CD4-positive, alpha-beta T cell (primary cell): ENCODE measurements around the gene ENC1. TPM values are rescaled to one million over a fixed set of nuclear protein-coding genes. Genes with fewer than 3 reads are reported as not detected.

Experiments
- ATAC-seq: fragments of 200-7000 bp; cut with Tn5 transposase; one replicate; pipeline ENCODE4 v1.10.0; 2022; ENCODE audit warnings: mild to moderate bottlenecking; ENCODE audit not compliant: poor library complexity
- CTCF ChIA-PET: fragments of 350-600 bp; sonication (Branson Sonifier 250); formaldehyde crosslinking; loops from one replicate; lab custom pipeline; 2021; ENCODE audit warnings: antibody characterized with exemption, inconsistent platforms; lab: Charles Lee
- POLR2A ChIA-PET: fragments of 350-600 bp; sonication (Branson Sonifier 250); formaldehyde crosslinking; loops from one replicate; lab custom pipeline; 2021; ENCODE audit warnings: antibody characterized with exemption, inconsistent platforms; lab: Charles Lee
- DNase-seq, 14 experiments: peaks; one replicate each; pipeline ENCODE4 v3.0.0-alpha.2; 2013 to 2020; ENCODE audit warnings: mixed read lengths in 2 of 14
- H3K27ac ChIP-seq, 2 donors: one replicate each; pipeline versions ENCODE4 v1.5.1 to v1.7.0; 2013; ENCODE audit warnings: low read length in 2 of 2, low read depth in 1 of 2, mild to moderate bottlenecking in 1 of 2
- H3K27me3 ChIP-seq, 2 experiments: 1 replicate in 1 of 2; 2 replicates in 1 of 2; pipeline versions ENCODE4 v1.6.1 to v1.7.0; 2013; ENCODE audit warnings: low read length in 2 of 2, control low read depth in 1 of 2, mild to moderate bottlenecking in 1 of 2, moderate library complexity in 1 of 2; ENCODE audit not compliant: insufficient read depth in 2 of 2, control insufficient read depth in 1 of 2
- H3K36me3 ChIP-seq: one replicate; pipeline ENCODE4 v1.6.1; 2013; ENCODE audit warnings: low read length, control low read depth; ENCODE audit not compliant: insufficient read depth
- H3K4me1 ChIP-seq: one replicate; pipeline ENCODE4 v1.6.1; 2013; ENCODE audit warnings: low read length, control low read depth; ENCODE audit not compliant: insufficient read depth
- H3K4me3 ChIP-seq: one replicate; pipeline ENCODE4 v1.5.1; 2013; ENCODE audit warnings: mild to moderate bottlenecking, low read length, moderate library complexity
- H3K9me3 ChIP-seq, 2 experiments: 1 replicate in 1 of 2; 2 replicates in 1 of 2; pipeline versions ENCODE4 v1.6.1 to v1.7.0; 2013; ENCODE audit warnings: low read length in 2 of 2, mild to moderate bottlenecking in 2 of 2, control low read depth in 1 of 2, moderate library complexity in 1 of 2; ENCODE audit not compliant: control insufficient read depth in 1 of 2, insufficient read depth in 1 of 2
- H3K27ac Mint-ChIP-seq: one replicate; pipeline ENCODE4 v1.8.0; 2020; ENCODE audit warnings: mixed read lengths
- H3K27me3 Mint-ChIP-seq: one replicate; pipeline ENCODE4 v1.8.0; 2021; ENCODE audit warnings: mixed read lengths
- H3K36me3 Mint-ChIP-seq: one replicate; pipeline ENCODE4 v1.8.0; 2021; ENCODE audit warnings: low read depth, mixed read lengths
- H3K4me1 Mint-ChIP-seq: one replicate; pipeline ENCODE4 v1.8.0; 2021; ENCODE audit warnings: low read depth, mixed read lengths
- H3K4me3 Mint-ChIP-seq: one replicate; pipeline ENCODE4 v1.8.0; 2020; ENCODE audit warnings: mild to moderate bottlenecking, mixed read lengths
- H3K9me3 Mint-ChIP-seq: one replicate; pipeline ENCODE4 v1.8.0; 2020; ENCODE audit warnings: mixed read lengths
- intact Hi-C, 2 experiments: fragments of 100-400 bp; cut with DNase I in 1 of 2; cut with micrococcal nuclease in 1 of 2; formaldehyde crosslinking; loops; one replicate each; pipeline versions ENCODE4 v1.15.1 to v1.9.0; 2023 to 2025; cut with DNase I, micrococcal nuclease
- total RNA-seq, 174 experiments: library from RNA in 2 of 174; stranded (reverse) in 2 of 174; gene quantifications; one replicate each; pipeline ENCODE4 v1.2.3 and lab custom pipeline; 2021 to 2026
- TF ChIP-seq, protein P1 (sequence below): fragments of 200-600 bp; IDR thresholded peaks from one replicate; pipeline ENCODE4 v1.8.0; 2022; ENCODE audit warnings: antibody characterized with exemption, mild to moderate bottlenecking

The ENC1 gene
- total RNA-seq, 2 experiments from 2014 or later: 39.6 to 40.1 TPM

DNA sequence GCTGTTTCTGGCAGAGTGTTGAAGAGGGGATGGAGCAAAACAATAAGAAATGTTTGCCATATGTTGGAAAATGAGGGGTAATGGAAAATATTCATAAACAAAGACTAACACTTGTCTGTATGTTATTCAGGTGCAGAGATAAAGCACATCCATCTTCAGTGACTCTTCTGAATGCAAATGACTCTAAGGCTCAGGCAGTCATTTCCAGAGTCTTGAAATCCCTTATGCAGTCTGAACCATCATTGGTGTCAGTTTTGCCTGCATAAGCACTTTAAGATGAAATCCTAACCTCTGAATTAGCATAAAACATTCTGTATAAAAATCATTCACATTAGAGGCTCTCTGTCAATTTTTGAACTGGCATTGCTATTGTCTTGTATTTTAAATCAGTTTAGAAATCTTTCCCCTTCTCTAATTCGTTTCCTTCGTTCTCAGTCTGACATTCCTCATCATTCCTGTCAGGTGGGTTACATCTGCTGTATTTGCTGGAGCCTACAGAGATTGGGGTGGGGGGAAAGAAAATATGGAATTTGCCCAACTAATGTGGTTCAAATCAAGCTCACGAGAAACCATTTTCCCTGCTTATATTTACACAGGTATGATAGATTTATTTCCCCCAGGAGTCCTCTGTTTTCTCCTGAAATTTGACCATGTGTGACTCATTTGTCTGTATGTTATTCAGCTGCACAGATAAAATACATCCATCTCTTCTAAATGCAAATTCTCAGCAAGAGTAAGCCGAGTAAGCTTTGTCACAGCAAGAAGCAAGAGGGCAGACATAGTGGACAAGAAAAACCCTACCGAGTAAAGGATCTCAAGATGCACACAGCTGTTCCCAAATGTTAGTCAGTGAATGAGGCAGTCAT lies 31.6 kb downstream of the ENC1 start:
- no peaks in the 10 kb centered on the region for H3K4me1 Mint-ChIP-seq
- no peaks in the 10 kb centered on the region for H3K9me3 Mint-ChIP-seq
- H3K4me3 Mint-ChIP-seq: no peak overlapping the region
- Histone ChIP-seq H3K9me3 (no peaks in the 10 kb centered on the region), H3K36me3 (no peaks in the 10 kb centered on the region), H3K4me1 (no peaks in the 10 kb centered on the region), H3K27me3 (no peaks in the 10 kb centered on the region), H3K4me3 (no peak overlapping the region), H3K27ac (no peak overlapping the region)
- H3K36me3 Mint-ChIP-seq: no peaks in the 10 kb centered on the region
- H3K27ac Mint-ChIP-seq: no peak overlapping the region
- CTCF ChIA-PET: no interaction called here
- DNase-seq (no peak), ATAC-seq (no peak)
- no peaks in the 10 kb centered on the region for H3K27me3 Mint-ChIP-seq
- POLR2A ChIA-PET: no interaction called here
- TF ChIP-seq, protein P1, sequence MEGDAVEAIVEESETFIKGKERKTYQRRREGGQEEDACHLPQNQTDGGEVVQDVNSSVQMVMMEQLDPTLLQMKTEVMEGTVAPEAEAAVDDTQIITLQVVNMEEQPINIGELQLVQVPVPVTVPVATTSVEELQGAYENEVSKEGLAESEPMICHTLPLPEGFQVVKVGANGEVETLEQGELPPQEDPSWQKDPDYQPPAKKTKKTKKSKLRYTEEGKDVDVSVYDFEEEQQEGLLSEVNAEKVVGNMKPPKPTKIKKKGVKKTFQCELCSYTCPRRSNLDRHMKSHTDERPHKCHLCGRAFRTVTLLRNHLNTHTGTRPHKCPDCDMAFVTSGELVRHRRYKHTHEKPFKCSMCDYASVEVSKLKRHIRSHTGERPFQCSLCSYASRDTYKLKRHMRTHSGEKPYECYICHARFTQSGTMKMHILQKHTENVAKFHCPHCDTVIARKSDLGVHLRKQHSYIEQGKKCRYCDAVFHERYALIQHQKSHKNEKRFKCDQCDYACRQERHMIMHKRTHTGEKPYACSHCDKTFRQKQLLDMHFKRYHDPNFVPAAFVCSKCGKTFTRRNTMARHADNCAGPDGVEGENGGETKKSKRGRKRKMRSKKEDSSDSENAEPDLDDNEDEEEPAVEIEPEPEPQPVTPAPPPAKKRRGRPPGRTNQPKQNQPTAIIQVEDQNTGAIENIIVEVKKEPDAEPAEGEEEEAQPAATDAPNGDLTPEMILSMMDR: no peak
- intact Hi-C loops: no loop called here

DNA sequence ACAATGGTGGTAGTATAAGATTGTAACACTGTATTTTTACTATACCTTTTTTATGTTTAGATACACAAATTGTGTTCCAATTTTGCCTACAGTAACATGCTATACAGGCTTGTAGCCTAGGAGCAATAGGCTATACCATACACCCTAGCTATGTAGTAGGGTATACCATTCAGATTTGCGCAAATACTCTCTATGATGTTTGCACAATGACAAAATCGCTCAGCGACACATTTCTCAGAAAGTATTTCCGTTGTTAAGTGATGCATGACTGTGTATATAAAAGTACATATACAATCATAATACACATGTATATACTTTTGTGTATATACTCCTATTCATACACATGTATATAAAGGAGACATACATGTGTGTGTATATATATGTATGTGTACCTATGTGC lies 34.8 kb downstream of the ENC1 start:
- H3K36me3 ChIP-seq: no peaks in the 10 kb centered on the region
- POLR2A ChIA-PET: no interaction called here
- no peak overlapping the region for H3K4me3 ChIP-seq
- H3K27ac ChIP-seq: no peak overlapping the region
- TF ChIP-seq, protein P1: no peak
- DNase-seq: no peak
- H3K27me3 Mint-ChIP-seq: peaks cover 12% of the 10 kb centered on the region
- no peak overlapping the region for H3K4me3 Mint-ChIP-seq
- no peaks in the 10 kb centered on the region for H3K9me3 Mint-ChIP-seq
- intact Hi-C loops: no loop called here
- no peaks in the 10 kb centered on the region for H3K27me3 ChIP-seq
- ATAC-seq: no peak
- no peaks in the 10 kb centered on the region for H3K36me3 Mint-ChIP-seq
- H3K9me3 ChIP-seq: no peaks in the 10 kb centered on the region
- no peak overlapping the region for H3K27ac Mint-ChIP-seq
- no peaks in the 10 kb centered on the region for H3K4me1 ChIP-seq
- no peaks in the 10 kb centered on the region for H3K4me1 Mint-ChIP-seq
- CTCF ChIA-PET: no interaction called here

DNA sequence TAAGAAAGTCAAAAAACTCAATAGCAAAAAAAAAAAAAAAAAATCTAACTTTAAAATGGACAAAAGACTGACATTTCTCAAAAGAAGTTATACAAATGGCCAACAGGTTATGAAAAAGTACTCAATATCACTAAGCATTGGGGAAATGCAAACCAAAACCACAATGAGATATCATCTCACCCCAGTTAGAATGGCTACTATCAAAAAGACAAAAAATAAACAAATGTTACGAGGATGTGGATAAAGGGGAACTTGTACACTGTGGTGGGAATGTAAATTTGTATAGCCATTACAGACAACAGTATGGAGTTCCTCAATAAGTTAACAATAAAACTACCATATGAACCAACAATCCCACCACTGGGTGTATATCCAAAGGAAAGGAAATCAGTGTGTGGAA lies 37.2 kb downstream of the ENC1 start:
- H3K27ac ChIP-seq: no peak overlapping the region
- TF ChIP-seq, protein P1: no peak
- no peaks in the 10 kb centered on the region for H3K4me1 ChIP-seq
- Mint-ChIP-seq H3K27me3 (peaks cover 17% of the 10 kb centered on the region), H3K4me3 (no peak overlapping the region), H3K27ac (no peak overlapping the region), H3K36me3 (no peaks in the 10 kb centered on the region), H3K4me1 (no peaks in the 10 kb centered on the region), H3K9me3 (no peaks in the 10 kb centered on the region)
- POLR2A ChIA-PET: no interaction called here
- intact Hi-C loops: no loop called here
- ATAC-seq (no peak), DNase-seq (no peak)
- CTCF ChIA-PET: no interaction called here
- H3K36me3 ChIP-seq: no peaks in the 10 kb centered on the region
- no peaks in the 10 kb centered on the region for H3K9me3 ChIP-seq
- no peak overlapping the region for H3K4me3 ChIP-seq
- peaks cover 0 to 4% of the 10 kb centered on the region in 2 experiments for H3K27me3 ChIP-seq
